GM23338 (cell line): ENCODE measurements around the gene SRGAP2C.
"Not testable (repeated sequence)": the region's sequence is repeated elsewhere in the genome, so short reads cannot be mapped to it uniquely, and the experiment has no call there.

Experiments
- CREB1 ChIP-seq: fragments of 250-450 bp; sonication (Bioruptor Pico); IDR thresholded peaks from 2 replicates; pipeline ENCODE4 v1.5.0; 2020; ENCODE audit warnings: low read depth, mild to moderate bottlenecking, moderate library complexity
- CTCF ChIP-seq, 2 experiments: fragments of 200-600 bp in 1 of 2; sonication (generic) in 1 of 2; conservative IDR thresholded peaks; 2 replicates each; pipeline versions ENCODE4 v1.5.1 to v1.6.1; 2016 to 2017; ENCODE audit warnings: antibody characterized with exemption in 2 of 2, low read depth in 2 of 2, mild to moderate bottlenecking in 2 of 2, moderate library complexity in 1 of 2
- ETS1 ChIP-seq: IDR thresholded peaks from 2 replicates; pipeline ENCODE4 v1.6.1; 2016; ENCODE audit warnings: antibody characterized with exemption
- EZH2 ChIP-seq: fragments of 200-600 bp; sonication (generic); IDR thresholded peaks from one replicate; pipeline ENCODE4 v1.8.0; 2017; ENCODE audit warnings: antibody characterized with exemption, mild to moderate bottlenecking, low read depth; ENCODE audit not compliant: unreplicated experiment
- EZH2phosphoT487 ChIP-seq: fragments of 200-600 bp; sonication (generic); IDR thresholded peaks from one replicate; pipeline ENCODE4 v1.8.1; 2018; ENCODE audit warnings: antibody characterized with exemption; ENCODE audit not compliant: unreplicated experiment
- JUNB ChIP-seq: IDR thresholded peaks from one replicate; pipeline ENCODE4 v1.6.1; 2016; ENCODE audit warnings: antibody characterized with exemption; ENCODE audit not compliant: unreplicated experiment
- POLR2AphosphoS5 ChIP-seq: IDR thresholded peaks from 2 replicates; pipeline ENCODE4 v1.6.1; 2016; ENCODE audit warnings: antibody characterized with exemption, low read depth
- REST ChIP-seq: IDR thresholded peaks from one replicate; pipeline ENCODE4 v1.6.1; 2018; ENCODE audit warnings: antibody characterized with exemption; ENCODE audit not compliant: unreplicated experiment
- STAT1 ChIP-seq: IDR thresholded peaks from one replicate; pipeline ENCODE4 v1.6.1; 2016; ENCODE audit warnings: antibody characterized with exemption; ENCODE audit not compliant: unreplicated experiment
- ZNF114 ChIP-seq: fragments of 250-450 bp; sonication (Bioruptor Pico); IDR thresholded peaks from 2 replicates; pipeline ENCODE4 v1.5.0; 2020; ENCODE audit warnings: mild to moderate bottlenecking, moderate library complexity

- TF ChIP-seq CREB1 (CRISPR knock-in tag); ETS1; POLR2AphosphoS5; CTCF (conservative IDR thresholded peaks at IDR 0.05; ENCODE audit: low read depth in 2 of 2); JUNB; EZH2; EZH2phosphoT487; REST; STAT1; ZNF114 (CRISPR knock-in tag): not testable (repeated sequence)
Observed at GRCh38 chr1:121187914-121188313, 3.1 kb downstream of the SRGAP2C start.
